Pancreas (tissue), 10 donors: ENCODE measurements around the gene AS3MT. TPM values are rescaled to one million over a fixed set of nuclear protein-coding genes. Genes with fewer than 3 reads are reported as not detected.
"Not testable (repeated sequence)": the region's sequence is repeated elsewhere in the genome, so short reads cannot be mapped to it uniquely, and the experiment has no call there.

Experiments used
- ATAC-seq, 4 donors: fragments of 200-7000 bp; cut with Tn5 transposase; one replicate each; pipeline versions ENCODE4 v1.8.0 to v1.9.1; 2020; ENCODE audit warnings: mild to moderate bottlenecking in 4 of 4, moderate library complexity in 4 of 4
- DNase-seq, 6 donors: peaks; one replicate each; pipeline ENCODE4 v3.0.0-alpha.2; 2020
- FAIRE-seq: peaks from 2 replicates; lab custom pipeline; 2012; peaks lifted over from hg19 to GRCh38; lab: Jason Lieb, UNC
- H3K27ac ChIP-seq, 4 donors: fragments of 200-600 bp; sonication (generic); 1 replicate in 3 of 4; 2 replicates in 1 of 4; pipeline versions ENCODE4 v1.5.0 to v1.8.0; 2020
- H3K27me3 ChIP-seq, 4 donors: fragments of 200-600 bp; one replicate each; pipeline ENCODE4 v1.8.0; 2021
- H3K36me3 ChIP-seq, 3 donors: fragments of 200-600 bp; sonication (generic) in 1 of 3; one replicate each; pipeline versions ENCODE4 v1.5.0 to v1.8.0; 2020 to 2021
- H3K4me1 ChIP-seq, 3 donors: fragments of 200-600 bp; one replicate each; pipeline ENCODE4 v1.8.0; 2021
- H3K4me3 ChIP-seq, 4 donors: fragments of 200-600 bp; sonication (generic) in 2 of 4; one replicate each; pipeline versions ENCODE4 v1.5.0 to v1.8.0; 2020 to 2021
- H3K9me3 ChIP-seq, 4 donors: fragments of 200-600 bp; one replicate each; pipeline ENCODE4 v1.8.0; 2021
- CTCF ChIP-seq, 4 donors: fragments of 200-600 bp; sonication (generic) in 3 of 4; IDR thresholded peaks; one replicate each; pipeline versions ENCODE4 v1.5.0 to v1.8.0; 2021; ENCODE audit warnings: antibody characterized with exemption in 4 of 4
- WGBS, 2 donors: extraction: QIAGEN DNeasy Blood & Tissue Kit; methylation state at CpG; one replicate each; pipeline ENCODE4 v1.1.7; 2013; 5-methylcytosine and 5-hydroxymethylcytosine counted together
- intact Hi-C, 3 donors: fragments of 100-400 bp; cut with DNase I; formaldehyde crosslinking; loops; one replicate each; pipeline versions ENCODE4 v1.11.1 to v1.14.2; 2022
- polyA plus RNA-seq, 2 donors: library from polyadenylated mRNA; stranded (reverse); fragments of 200-250 nt; gene quantifications; one replicate each; pipeline ENCODE4 v1.2.3, GENCODE V29; 2013
- total RNA-seq, 6 donors: library from RNA; stranded (reverse); fragmentation: NEBNext Ultra II Directional in 4 of 6; extraction: Animal tissue kit (Norgen Biotek cat#: 25700) in 4 of 6; gene quantifications; one replicate each; pipeline versions ENCODE4 v1.2.1 to v1.2.4, GENCODE V29; 2021 to 2023
- donor health status: healthy with polysubstance abuse.
- donor health status: DM: no; HTN: no; CAD: no; lungs with moderate emphysema.
- donor health status: DM: no; HTN: no; CAD: no.
- donor health status: control.
- donor health status: control.
- donor health status: Bipolar disorder and iron deficiency.
- donor health status: DM: yes; HTN: yes; CAD: no.
- donor health status: DM: no; HTN: no; CAD: no.
- donor health status: DM: no; HTN: no; CAD: no.
- donor health status: DM: yes; HTN: yes; CAD: no.

AS3MT gene
- total and polyA plus RNA-seq, 8 donors = 0.87 to 11.4 (median 3.0) TPM

GRCh38 chr10:102835007-102835482 lies 34.2 kb upstream of the AS3MT start:
- WGBS, 2 donors = 60 to 63% methylated on average over 11 of the region's 11 CpGs
- H3K27ac ChIP-seq = no peak overlapping the region
- no peaks in the 10 kb centered on the region for H3K36me3 ChIP-seq
- H3K27me3 ChIP-seq = no peaks in the 10 kb centered on the region
- FAIRE-seq (no peak), DNase-seq (peak; percentile 54 to 82 (median 70)), ATAC-seq (peak; percentile 87 to 94 (median 91))
- intact Hi-C loops = loop anchor here in 1 of 3 donors (10.0 kb wide), 1 partner anchor 240 kb away; no protein-coding TSS in a partner anchor
- H3K9me3 ChIP-seq = no peaks in the 10 kb centered on the region
- H3K4me3 ChIP-seq = no peak overlapping the region
- peak; percentile 78 to 86 (median 80) for TF ChIP-seq CTCF (IDR thresholded peaks at IDR 0.05)
- peaks cover 0 to 5% (median 0%) of the 10 kb centered on the region in 3 donors for H3K4me1 ChIP-seq

GRCh38 chr10:102837230-102837721 lies 32.0 kb upstream of the AS3MT start, which contains the start of gene CYP17A1:
TSS of gene CYP17A1 (minus strand) at chr10:102837413. CDS start at chr10:102837361, 52 bp downstream.
- DNase-seq = peak in 5 of 6 donors; percentile 38 to 82 (median 79)

GRCh38 chr10:102838276-102838927 lies 30.9 kb upstream of the AS3MT start:
- not testable (repeated sequence) for DNase-seq, H3K4me3 ChIP-seq, H3K9me3 ChIP-seq, H3K36me3 ChIP-seq, H3K27ac ChIP-seq, ATAC-seq, H3K4me1 ChIP-seq, FAIRE-seq, H3K27me3 ChIP-seq
- intact Hi-C loops = loop anchor here in 1 of 3 donors (10.0 kb wide), 1 partner anchor 236 kb away; no protein-coding TSS in a partner anchor
- WGBS, 2 donors = 77 to 79% methylated on average over 9 of the region's 9 CpGs

More at GRCh38 chr10:102837230-102837721, 32.0 kb upstream of the AS3MT start, which contains the start of gene CYP17A1:
- Histone ChIP-seq H3K36me3 (no peaks in the 10 kb centered on the region), H3K4me1 (peaks cover 0 to 5% (median 0%) of the 10 kb centered on the region in 3 donors), H3K9me3 (no peaks in the 10 kb centered on the region), H3K27ac (no peak within 1 kb of the TSS), H3K4me3 (no peak within 1 kb of the TSS), H3K27me3 (no peaks in the 10 kb centered on the region)
- no peak for FAIRE-seq
- peak; percentile 61 to 80 (median 70) for ATAC-seq
- TF ChIP-seq CTCF (IDR thresholded peaks at IDR 0.05) = no peak
- intact Hi-C loops = loop anchor here in 1 of 3 donors (10.0 kb wide), 1 partner anchor 238 kb away; no protein-coding TSS in a partner anchor
- 16 to 23% methylated on average over 5 of the region's 5 CpGs for WGBS, 2 donors

- 61 to 65% methylated on average over 11 of the region's 11 CpGs for WGBS, 2 donors
- no peak for DNase-seq
- Histone ChIP-seq H3K4me3 (no peak overlapping the region), H3K36me3 (no peaks in the 10 kb centered on the region), H3K9me3 (no peaks in the 10 kb centered on the region), H3K27me3 (no peaks in the 10 kb centered on the region), H3K4me1 (peaks cover 0 to 5% (median 0%) of the 10 kb centered on the region in 3 donors), H3K27ac (no peak overlapping the region)
- intact Hi-C loops = no loop called here
- ATAC-seq = peak in 1 of 4 donors; percentile 32
- no peak for FAIRE-seq
- no peak for TF ChIP-seq CTCF (IDR thresholded peaks at IDR 0.05)
These were observed 27.4 kb upstream of the AS3MT start for GRCh38 chr10:102841827-102842345.

- 72 to 73% methylated on average over 8 of the region's 8 CpGs for WGBS, 2 donors
These were observed 26.1 kb upstream of the AS3MT start for GRCh38 chr10:102843139-102843538.

GRCh38 chr10:102844190-102844776 lies 25.0 kb upstream of the AS3MT start:
- FAIRE-seq, intact Hi-C loops, DNase-seq, H3K36me3 ChIP-seq, H3K4me3 ChIP-seq, ATAC-seq, H3K9me3 ChIP-seq, H3K27me3 ChIP-seq, H3K27ac ChIP-seq, H3K4me1 ChIP-seq: not testable (repeated sequence)
- 83 to 86% methylated on average over 6 of the region's 6 CpGs for WGBS, 2 donors

More at GRCh38 chr10:102843139-102843538, 26.1 kb upstream of the AS3MT start:
- ATAC-seq, DNase-seq, H3K27ac ChIP-seq, H3K4me3 ChIP-seq, intact Hi-C loops, H3K4me1 ChIP-seq, FAIRE-seq, H3K36me3 ChIP-seq, H3K27me3 ChIP-seq, H3K9me3 ChIP-seq: not testable (repeated sequence)
